ENCODE data around the gene MAGEF1.

Gene MAGEF1

DNA sequence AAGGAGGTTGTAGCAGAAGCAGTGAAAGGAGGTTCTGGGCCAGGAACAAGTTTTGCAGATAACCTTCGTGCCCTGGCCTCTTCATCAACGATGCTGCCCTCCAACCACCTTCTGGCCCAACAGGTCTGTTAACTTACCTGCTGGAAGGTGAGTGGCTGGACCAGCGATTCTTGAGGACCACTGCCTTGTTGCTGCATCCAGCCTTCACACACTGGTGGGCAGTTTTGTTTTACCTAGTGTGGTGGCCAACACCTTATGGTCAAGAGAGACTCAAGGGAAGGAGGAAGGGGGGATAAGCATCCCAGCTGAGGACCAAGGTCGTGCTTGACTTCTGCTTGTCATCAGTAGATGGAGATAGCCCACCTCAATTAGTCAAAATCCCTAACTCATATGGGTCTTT, 7.8 kb upstream of the MAGEF1 start:
- DNase-seq, result no peak

DNA sequence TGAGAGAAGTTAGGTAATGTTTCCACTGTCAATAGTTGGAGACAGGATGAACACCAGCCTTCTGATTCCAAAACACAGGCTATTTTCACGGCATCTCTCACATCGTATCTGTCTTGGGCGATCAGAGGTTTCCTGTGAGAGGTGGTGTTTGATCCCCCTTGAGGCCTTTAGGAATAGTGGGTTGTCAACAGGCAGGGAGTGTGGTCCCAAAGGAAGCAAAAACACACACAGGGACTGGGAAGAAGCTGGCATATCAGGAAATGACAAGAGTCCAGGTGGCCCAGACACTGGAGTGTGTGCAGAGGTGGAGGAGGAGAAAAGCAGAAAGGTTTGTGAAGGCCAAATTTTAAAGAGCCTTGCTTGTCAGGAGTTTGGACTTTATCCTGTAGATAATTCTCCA, 6.6 kb upstream of the MAGEF1 start:
- no peak for DNase-seq

DNA sequence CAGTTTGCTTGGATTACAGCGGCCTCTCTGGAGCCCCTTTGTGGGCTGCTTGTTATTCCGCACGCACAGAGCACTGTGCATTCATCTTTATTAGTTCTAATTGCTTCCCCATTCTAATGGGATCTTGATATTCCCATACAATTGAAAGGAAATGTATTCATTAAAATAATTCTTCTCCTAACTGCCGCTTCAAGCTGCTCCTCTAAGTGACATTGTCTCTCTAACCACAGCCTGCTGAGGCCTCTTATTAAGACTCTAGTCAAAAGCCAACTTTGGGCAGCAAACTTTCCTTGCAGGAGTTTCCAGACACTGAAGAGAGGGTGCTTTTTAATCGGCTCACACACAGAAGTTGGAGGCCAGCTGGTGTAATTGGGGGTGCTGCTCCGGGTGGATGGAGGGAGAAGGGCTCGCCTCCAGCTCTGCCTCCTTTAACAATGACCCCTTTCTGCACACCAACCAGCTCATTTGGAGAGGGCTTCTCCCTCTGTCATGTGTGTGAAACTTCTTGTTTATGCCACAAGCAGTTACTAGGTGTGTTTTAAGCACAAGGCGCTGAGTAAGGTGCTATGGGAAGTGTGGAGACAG, 5.6 kb upstream of the MAGEF1 start:
- DNase-seq, result no peak

- peak; percentile 9 for DNase-seq
Measured at GRCh38 chr3:184716622-184717398, 4.9 kb upstream of the MAGEF1 start.

DNA sequence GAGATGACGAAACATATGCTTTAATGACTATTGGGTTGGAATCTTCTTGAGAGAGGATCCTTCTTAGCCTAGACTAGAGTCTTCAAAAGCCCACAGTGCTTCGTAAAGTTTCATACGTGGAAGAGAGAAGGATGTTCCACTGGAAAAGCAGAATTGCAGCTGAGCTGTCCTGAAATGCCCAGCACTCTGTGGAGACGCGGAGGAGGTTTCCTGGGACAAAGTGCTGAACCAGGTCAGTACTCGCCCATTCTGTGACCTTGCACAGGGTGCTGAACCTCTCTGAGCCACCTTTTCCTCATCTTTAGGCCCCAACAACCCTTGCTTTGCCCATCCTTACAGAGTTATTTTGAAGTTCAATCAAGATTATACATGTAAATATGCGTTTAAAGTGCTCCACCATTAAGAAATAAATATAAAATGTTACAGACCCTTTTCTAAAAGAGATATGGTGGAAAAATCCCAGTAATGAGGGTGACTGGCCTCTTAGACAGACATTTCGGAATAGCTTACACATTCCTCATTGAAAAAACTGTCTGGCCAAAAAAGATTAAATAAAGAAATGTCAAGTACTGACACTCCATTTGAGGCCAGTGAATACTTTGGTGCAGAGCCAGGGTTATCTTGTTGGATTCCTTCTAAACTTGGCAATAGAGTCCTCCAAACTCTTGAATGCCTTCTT, 4.2 kb upstream of the MAGEF1 start:
- DNase-seq, result peak; percentile 46

- DNase-seq, result no peak
Measured at GRCh38 chr3:184713521-184713920, 1.7 kb upstream of the MAGEF1 start.

DNA sequence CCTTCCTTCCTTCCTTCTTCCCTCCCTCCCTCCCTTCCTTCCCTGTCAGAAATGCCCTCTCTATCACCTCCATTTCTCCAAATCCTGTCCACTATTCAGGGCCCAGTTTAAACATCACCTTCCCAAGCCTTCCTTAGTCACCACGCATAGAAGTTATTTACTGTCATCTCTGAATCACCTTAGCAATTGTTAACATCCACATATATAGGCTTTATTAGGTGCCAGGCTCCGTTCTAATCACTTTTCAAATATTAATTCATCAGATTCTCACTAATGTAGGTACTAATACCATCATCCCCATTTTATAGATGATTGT, 1.1 kb upstream of the MAGEF1 start:
- DNase-seq, result no peak

DNA sequence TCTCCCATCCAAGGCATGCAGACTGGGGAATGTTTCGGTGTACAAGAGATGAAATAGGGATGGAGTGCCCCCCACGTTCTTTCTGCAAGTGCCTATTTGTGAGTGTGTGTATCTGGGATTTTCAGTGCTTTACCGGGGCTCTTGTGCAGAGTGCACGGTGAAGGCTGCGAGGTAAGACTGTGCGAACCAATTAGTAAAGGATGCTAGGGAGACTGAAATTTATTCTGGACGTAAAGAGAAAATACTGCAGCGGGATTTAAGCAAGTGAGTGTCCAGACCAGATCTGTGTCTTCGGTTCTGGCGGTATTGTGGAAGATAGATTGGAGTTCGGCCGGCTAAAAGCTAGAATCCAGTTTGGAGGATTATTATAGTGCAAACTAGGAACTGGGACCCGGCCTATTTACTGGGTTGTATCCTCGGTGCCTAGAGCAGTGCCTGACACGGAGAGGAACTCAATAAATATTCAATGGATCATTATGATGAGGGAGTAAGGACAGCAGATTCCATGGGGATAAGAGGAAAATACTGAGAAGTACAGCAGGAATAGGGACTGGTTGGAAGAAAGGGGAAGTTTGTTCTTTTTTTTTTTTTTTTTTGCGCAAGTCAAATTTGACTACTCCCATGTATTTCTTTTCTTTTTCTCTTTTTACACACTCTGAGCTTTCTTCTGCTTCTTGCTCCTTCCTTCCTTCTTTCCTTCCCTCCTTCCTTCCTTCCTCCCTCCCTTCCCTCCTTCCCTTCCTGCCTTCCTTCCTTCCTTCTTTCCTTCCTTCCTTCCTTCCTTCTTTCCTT, 580 bp upstream of the MAGEF1 start:
- DNase-seq, result no peak

DNA sequence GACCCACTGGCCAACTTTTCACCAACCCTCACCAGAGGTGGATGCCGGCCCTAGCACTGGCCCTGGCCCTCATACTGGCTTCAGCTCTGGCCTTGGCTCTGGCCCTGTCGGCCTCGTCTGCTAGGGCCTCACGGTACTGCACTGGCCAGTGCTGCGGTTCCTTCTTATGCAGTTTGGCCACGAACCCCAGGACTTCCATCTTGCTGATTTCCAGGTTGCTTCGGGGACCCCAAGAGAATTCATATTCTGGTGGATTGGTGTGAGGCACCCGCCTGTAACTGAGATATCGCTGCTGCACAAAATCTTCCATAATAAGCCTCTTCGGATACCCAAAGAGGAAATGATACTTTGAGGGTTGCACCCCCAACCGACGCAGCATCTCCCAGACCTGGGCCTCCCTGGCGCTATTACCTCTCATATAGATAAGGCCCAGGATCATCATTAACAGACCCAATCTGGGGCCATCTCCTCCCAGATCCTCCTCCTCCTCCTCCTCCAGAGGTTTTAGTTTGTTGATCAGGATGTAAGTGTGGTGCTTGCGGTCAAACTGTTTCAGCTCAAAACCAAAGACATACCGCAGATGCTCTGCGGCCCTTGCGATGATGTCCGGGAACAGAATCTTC, 883 bp downstream of the MAGEF1 start:
- DNase-seq, result no peak

- DNase-seq, result no peak
Measured at GRCh38 chr3:184703657-184704056, 8.2 kb downstream of the MAGEF1 start.

DNA sequence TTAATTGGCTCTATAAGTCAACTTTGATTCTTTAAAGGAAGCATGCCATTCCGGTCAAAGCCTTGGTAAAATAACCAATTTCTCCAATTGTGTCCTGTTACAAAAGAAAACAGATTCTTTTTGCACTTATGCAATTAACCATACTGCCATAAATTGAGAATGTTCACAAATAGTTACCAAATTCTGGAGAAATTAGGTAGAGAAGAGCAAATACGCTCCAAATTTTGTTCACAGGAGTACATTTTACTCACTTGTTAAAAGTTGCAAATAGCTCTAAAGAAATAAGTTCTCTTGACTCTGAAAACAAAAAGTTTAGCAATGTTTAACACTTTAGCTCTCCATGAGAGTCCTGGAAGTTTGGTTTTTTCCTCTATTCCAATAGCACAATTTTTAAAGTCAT, 11.1 kb downstream of the MAGEF1 start:
- no peak for DNase-seq

GRCh38 chr3:184697845-184698244, 14.0 kb downstream of the MAGEF1 start:
- no peak for DNase-seq

GRCh38 chr3:184696697-184697096, 15.2 kb downstream of the MAGEF1 start:
- DNase-seq, result no peak

DNA sequence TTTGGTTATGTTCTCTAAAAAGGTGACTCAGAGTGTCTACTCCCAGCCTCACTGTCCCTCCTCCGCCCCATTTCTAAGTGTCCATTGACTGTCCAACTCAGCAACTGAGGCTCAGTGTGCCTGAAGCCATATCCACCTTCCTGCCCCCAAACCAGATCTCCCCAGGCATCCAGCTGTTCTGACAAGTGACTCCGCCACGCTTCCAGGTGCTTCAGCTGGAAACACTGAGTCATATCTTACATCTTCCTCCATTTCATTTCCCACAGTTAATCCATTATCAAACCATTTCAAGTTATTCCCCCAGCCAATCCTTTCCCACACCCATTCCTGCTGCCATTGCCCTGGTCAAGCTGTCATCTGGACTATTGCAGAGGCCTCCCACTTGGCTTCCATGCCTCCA, 17.1 kb downstream of the MAGEF1 start:
- no peak for DNase-seq

- no peak for DNase-seq
Measured at GRCh38 chr3:184694133-184694665, 17.7 kb downstream of the MAGEF1 start.

GRCh38 chr3:184693011-184693975, 18.6 kb downstream of the MAGEF1 start:
- DNase-seq, result no peak

DNA sequence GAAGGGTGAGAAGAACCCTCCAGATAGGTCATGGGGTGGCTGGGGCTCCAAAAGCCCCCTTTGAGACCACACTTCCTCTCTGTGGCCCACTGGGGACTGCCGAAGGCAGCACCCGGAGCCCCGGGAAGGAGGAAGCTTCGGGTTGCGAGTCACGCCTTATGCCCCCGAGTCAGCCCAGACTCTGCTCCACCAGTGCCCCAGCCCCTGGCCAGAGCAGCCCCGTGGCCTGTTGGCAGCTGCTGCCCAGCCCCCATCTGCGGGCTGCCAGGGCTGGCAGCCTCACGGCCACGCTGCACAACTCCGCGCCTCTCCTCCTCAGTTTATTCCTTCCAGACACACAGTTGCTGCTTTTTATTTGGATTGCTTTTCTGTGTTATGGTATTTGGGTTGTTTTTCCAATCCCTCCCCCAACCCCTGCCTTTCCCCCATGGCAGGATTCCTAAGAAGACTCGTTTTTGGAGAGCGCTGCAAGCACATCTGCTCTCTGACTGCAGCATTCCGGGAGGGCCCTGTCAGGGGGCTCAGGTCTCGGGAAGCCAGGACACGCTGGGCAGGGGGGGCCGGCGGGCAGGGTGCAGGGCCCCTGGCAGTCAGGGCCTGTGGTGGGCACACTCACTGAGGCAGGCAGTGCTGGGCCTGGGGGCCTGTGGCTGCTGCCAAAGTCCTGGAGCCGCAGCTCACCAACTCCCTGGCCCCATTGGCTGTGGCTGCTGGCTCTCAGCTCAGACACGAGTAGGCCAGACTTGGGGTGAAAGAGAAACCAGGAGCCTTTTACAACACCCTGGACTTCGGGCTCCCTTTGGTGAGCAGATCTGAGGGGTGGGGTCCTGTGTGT, 20.2 kb downstream of the MAGEF1 start:
- DNase-seq, result no peak

DNA sequence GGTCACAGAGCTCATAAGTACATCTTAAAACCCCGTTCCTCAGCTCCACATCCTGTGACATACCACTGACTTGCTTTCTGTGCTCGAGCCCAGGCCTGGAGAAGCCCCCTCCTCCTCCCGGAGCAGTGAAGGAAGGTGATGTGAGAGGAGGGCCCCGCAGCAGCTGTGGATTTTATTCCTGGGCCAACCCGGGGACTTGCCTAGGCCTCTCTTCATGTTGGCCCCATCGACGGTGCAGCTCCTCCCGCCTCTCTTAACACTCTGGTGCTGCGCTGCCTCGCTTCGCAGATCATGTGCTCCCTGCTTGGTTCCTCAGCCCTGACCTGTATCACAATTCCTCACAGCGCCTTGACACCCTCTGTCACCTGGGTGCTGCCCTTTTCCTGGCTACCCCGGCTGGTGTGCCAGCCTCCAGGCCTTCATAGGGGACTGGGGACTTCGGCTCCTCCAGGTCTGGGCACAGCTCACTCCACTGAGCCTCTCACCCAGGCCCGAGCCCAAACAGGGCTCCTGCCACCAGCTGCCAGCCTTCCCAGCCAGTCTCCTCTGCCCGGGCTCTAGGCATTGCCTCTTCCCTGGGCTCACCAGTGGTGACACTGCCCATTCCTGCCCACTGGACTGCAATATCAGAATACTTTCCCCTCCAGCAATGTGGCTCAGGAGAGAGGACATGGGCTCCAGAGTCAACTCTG, 21.5 kb downstream of the MAGEF1 start:
- no peak for DNase-seq

- no peak for DNase-seq
Measured at GRCh38 chr3:184688882-184689271, 23.0 kb downstream of the MAGEF1 start.

GRCh38 chr3:184688251-184688881, 23.5 kb downstream of the MAGEF1 start:
- DNase-seq, result peak; percentile 45
